Measurements from ENCODE around the gene APBB3.

The APBB3 gene

GRCh38 chr5:140590861-140591260 is 26.5 kb upstream of the APBB3 start:
- TF ChIP-seq CTCF (IDR thresholded peaks at IDR 0.05) = no peak

GRCh38 chr5:140588311-140589070 is 24.1 kb upstream of the APBB3 start:
- no peak for TF ChIP-seq CTCF (IDR thresholded peaks at IDR 0.05)

GRCh38 chr5:140587495-140587894 is 23.1 kb upstream of the APBB3 start:
- no peak for TF ChIP-seq CTCF (IDR thresholded peaks at IDR 0.05)

GRCh38 chr5:140576776-140577201 is 12.4 kb upstream of the APBB3 start:
- no peak for TF ChIP-seq CTCF (IDR thresholded peaks at IDR 0.05)

- no peak; the same call in 1 of the 2 replicates for TF ChIP-seq CTCF (IDR thresholded peaks at IDR 0.05)
Measured at GRCh38 chr5:140575309-140575708, 10.9 kb upstream of the APBB3 start.

- no peak for TF ChIP-seq CTCF (IDR thresholded peaks at IDR 0.05)
Measured at GRCh38 chr5:140574165-140574564, 9.8 kb upstream of the APBB3 start.

GRCh38 chr5:140573683-140574082 is 9.3 kb upstream of the APBB3 start:
- TF ChIP-seq CTCF (IDR thresholded peaks at IDR 0.05) = no peak

GRCh38 chr5:140571105-140571504 is 6.7 kb upstream of the APBB3 start:
- TF ChIP-seq CTCF (IDR thresholded peaks at IDR 0.05) = no peak
